GM03348 (cell line): ENCODE results near the gene CNOT11.
"Not testable (repeated sequence)": the region's sequence is repeated elsewhere in the genome, so short reads cannot be mapped to it uniquely, and the experiment has no call there.

Source experiments
- DNase-seq: peaks from one replicate; pipeline ENCODE4 v3.0.0; 2012; ENCODE audit warnings: low spot score

Gene CNOT11

GRCh38 chr2:101310090-101310833, 57.6 kb downstream of the CNOT11 start:
- DNase-seq = no peak

DNA sequence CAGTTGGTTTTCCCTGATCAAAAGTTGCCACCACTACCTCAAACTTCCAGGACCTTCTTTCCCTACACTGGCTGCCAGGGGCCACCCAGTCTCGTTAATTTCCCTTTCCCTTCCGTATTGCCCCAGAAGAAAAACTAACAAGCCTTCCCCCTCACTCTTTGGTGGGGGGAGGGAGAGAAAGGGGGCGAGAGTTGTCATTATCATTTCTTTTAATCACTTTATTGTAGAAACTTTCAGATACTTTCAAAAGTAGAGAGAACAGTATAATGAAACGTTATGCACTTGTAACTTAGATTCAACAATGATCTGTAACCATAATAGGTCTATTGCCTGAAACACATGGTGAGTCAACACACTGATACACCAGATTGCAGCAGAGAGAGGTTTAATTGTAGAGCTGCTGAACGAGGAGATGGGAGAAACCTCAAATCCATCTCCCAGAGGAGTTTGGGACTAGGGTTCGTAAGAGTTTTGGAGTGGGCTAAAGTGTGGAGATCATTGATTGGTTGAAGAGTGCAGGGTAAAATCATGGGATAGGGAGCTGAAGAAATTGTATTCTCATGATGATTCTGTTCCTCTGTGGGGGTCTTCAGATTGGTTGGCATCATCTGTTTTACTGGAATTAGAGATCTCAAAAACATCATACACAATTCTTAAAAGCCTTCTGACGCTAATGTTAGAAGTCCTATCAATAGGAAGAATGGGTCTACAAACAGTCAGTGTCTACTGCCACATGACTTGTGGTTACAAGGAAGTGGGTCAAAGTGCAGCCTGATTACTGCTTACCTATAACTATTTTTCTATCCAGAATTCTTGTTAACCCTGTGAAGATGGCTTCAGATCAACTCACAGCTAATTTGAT, 58.4 kb downstream of the CNOT11 start:
- no peak for DNase-seq

DNA sequence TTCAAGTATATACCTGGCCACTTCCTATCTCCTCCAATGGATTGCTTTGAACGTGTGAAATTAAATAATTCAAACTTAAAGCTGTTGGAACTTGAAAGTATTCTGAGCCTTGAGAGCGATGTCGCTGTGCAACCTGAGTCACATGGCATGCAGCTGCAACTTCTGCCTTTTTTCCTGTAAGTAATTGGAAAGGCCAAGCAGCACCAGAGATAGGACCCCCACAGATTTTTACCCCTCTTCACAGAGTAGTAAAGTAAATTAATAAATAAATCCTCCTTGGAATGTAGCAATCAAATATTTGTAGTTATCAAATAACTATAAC, 59.0 kb downstream of the CNOT11 start:
- no peak for DNase-seq

- not testable (repeated sequence) for DNase-seq
Measured at GRCh38 chr2:101316568-101316967, 63.9 kb downstream of the CNOT11 start.
